ENCODE results near the gene BMP2K. TPM values are rescaled to one million over a fixed set of nuclear protein-coding genes. Genes with fewer than 3 reads are reported as not detected.
"Not testable (repeated sequence)": the region's sequence is repeated elsewhere in the genome, so short reads cannot be mapped to it uniquely, and the experiment has no call there.

BMP2K gene
- total RNA-seq, 1 experiment from 2014 or later = 53.5 TPM

DNA sequence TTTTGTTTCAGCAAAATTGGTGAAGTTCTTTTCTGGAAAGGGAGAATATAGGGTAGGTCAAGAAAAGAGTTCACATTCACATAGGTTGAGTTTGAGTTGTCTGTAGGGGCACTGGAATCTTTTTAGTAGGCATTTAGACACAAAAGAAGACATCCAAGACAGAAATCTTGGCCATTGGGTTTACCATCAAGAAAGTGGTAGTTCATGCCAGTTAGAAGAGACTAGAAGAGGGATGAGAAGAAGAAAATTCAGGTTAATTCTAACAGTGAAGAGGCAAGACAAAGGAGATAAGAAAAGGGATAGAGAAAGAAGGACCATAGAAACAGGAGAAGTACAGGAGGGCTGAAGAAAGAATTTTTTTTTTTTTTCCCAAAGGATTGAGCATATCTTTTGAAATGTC lies 123.2 kb downstream of the BMP2K start:
- DNase-seq (ENCODE audit: low read depth) = no peak
- in situ Hi-C loops (cut with HindIII; ENCODE audit: low pct_unique_long_range_greater_than_20kb, low sequenced_read_pairs) = no loop called here

- no peak for DNase-seq (ENCODE audit: low read depth)
- in situ Hi-C loops (cut with HindIII; ENCODE audit: low pct_unique_long_range_greater_than_20kb, low sequenced_read_pairs) = no loop called here
These were observed 125.7 kb downstream of the BMP2K start for GRCh38 chr4:78901882-78902281.

DNA sequence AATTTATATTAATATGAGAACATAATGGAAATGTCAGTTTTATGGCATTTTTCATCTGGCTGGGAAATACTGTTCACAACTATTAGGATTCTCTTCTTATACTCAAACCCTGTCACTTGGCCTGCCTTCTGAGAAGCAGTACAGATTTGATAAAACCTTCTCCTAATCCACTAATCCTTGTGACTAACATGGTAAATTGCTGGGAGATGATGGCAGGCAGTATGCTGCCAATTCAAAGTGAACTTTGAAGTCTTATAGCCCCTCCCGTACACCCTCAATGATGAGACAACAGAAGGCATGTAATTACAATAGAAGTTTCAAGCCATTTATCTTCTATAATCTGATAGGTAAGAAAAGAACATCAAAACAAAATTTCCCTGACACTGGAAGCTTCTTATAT lies 126.1 kb downstream of the BMP2K start:
- in situ Hi-C loops (cut with HindIII; ENCODE audit: low pct_unique_long_range_greater_than_20kb, low sequenced_read_pairs) = no loop called here

GRCh38 chr4:78904143-78904542 lies 128.0 kb downstream of the BMP2K start:
- in situ Hi-C loops (cut with HindIII; ENCODE audit: low pct_unique_long_range_greater_than_20kb, low sequenced_read_pairs) = no loop called here

More for the DNA sequence above, 126.1 kb downstream of the BMP2K start:
- no peak for DNase-seq (ENCODE audit: low read depth)

DNA sequence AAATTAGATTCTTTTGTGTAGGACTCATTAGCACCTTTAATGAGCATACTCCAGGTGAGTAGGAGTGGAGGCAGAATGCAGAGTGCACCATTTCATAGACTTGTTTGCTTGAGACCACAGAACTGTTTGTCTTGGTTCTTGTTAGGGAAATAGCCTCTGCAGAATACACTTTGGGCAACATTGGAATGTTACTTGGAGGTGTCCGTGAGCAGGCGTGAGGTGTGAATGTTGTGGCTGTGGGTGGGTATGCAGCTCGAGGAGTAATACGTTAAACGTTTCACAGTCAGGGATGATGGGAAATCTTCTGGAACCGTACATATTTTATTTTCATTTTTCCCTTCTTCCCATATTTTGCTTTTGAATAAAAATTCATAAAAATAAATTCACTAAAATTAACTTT lies 131.5 kb downstream of the BMP2K start:
- DNase-seq (ENCODE audit: low read depth) = no peak
- in situ Hi-C loops (cut with HindIII; ENCODE audit: low pct_unique_long_range_greater_than_20kb, low sequenced_read_pairs) = no loop called here

More at GRCh38 chr4:78904143-78904542, 128.0 kb downstream of the BMP2K start:
- no peak for DNase-seq (ENCODE audit: low read depth)

GRCh38 chr4:78908974-78909373 lies 132.8 kb downstream of the BMP2K start:
- in situ Hi-C loops (cut with HindIII; ENCODE audit: low pct_unique_long_range_greater_than_20kb, low sequenced_read_pairs); DNase-seq (ENCODE audit: low read depth): not testable (repeated sequence)

GRCh38 chr4:78910612-78911011 lies 134.5 kb downstream of the BMP2K start:
- DNase-seq (ENCODE audit: low read depth) = no peak
- in situ Hi-C loops (cut with HindIII; ENCODE audit: low pct_unique_long_range_greater_than_20kb, low sequenced_read_pairs) = no loop called here

DNA sequence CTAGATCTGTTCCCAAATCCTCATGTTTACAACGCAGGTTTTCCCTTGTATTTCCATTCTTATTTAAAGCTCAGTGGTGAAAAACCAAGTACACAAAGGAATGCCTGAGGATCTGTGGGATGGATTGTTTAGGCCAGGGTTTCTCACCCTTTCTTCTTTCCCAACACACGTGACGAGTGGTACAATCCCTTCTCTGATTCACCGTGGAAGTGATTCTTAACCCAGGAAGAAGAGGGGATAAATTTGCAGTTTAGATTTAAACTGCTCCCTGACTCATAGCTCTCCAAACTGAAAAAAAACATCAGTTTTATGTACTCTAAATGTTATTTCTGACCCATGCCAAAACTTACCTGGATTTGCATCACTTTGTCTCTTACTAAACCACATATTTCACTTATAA lies 146.1 kb downstream of the BMP2K start:
- DNase-seq (ENCODE audit: low read depth) = no peak
- in situ Hi-C loops (cut with HindIII; ENCODE audit: low pct_unique_long_range_greater_than_20kb, low sequenced_read_pairs) = no loop called here

GRCh38 chr4:78923464-78924312 lies 147.5 kb downstream of the BMP2K start:
- no peak for DNase-seq (ENCODE audit: low read depth)
- in situ Hi-C loops (cut with HindIII; ENCODE audit: low pct_unique_long_range_greater_than_20kb, low sequenced_read_pairs) = no loop called here

GRCh38 chr4:78926826-78927225 lies 150.7 kb downstream of the BMP2K start:
- in situ Hi-C loops (cut with HindIII; ENCODE audit: low pct_unique_long_range_greater_than_20kb, low sequenced_read_pairs) = no loop called here
- DNase-seq (ENCODE audit: low read depth) = no peak

DNA sequence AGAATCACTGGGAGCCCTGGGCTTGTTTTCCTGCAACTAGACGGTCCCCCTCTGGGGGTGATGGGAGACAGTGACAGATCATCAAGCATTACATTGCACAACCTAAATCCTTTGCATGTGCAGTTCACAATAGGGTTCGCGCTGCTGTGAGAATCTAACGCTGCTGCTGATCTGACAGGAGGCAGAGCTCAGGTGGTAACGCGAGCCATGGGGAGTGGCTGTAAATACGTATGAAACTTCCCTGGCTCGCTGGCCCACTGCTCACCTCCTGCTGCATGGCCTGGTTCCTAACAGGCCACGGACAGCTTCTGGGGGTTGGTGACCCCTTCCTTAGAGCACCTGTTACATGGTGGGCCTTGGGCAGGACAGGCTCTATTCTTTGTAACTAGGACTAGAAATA lies 152.7 kb downstream of the BMP2K start:
- in situ Hi-C loops (cut with HindIII; ENCODE audit: low pct_unique_long_range_greater_than_20kb, low sequenced_read_pairs) = no loop called here
- no peak for DNase-seq (ENCODE audit: low read depth)

GRCh38 chr4:78930016-78930629 lies 154.0 kb downstream of the BMP2K start:
- no peak for DNase-seq (ENCODE audit: low read depth)

DNA sequence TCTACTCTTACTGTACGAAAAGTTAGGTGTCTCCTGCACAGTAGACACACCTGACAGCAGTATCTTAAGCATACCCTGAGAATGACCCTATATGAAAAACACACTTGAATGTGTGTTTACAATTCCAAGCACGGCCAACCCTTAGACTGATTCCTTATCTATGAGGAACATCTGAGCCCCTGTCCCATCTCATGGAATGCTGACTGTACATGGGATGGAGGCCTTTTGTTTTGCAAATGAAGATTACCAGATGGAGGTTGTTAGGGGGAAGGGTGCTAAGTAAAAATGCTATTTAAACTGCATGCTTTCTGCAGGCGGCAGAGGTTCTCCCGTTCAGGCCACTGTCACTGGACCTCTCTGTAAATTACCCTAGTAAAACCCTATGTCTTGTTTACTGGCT lies 160.8 kb downstream of the BMP2K start:
- in situ Hi-C loops (cut with HindIII; ENCODE audit: low pct_unique_long_range_greater_than_20kb, low sequenced_read_pairs) = no loop called here
- no peak for DNase-seq (ENCODE audit: low read depth)

More at GRCh38 chr4:78930016-78930629, 154.0 kb downstream of the BMP2K start:
- in situ Hi-C loops (cut with HindIII; ENCODE audit: low pct_unique_long_range_greater_than_20kb, low sequenced_read_pairs) = no loop called here

- in situ Hi-C loops (cut with HindIII; ENCODE audit: low pct_unique_long_range_greater_than_20kb, low sequenced_read_pairs) = no loop called here
- peak; percentile 73 for DNase-seq (ENCODE audit: low read depth)
These were observed 161.7 kb downstream of the BMP2K start for GRCh38 chr4:78937837-78938236.

DNA sequence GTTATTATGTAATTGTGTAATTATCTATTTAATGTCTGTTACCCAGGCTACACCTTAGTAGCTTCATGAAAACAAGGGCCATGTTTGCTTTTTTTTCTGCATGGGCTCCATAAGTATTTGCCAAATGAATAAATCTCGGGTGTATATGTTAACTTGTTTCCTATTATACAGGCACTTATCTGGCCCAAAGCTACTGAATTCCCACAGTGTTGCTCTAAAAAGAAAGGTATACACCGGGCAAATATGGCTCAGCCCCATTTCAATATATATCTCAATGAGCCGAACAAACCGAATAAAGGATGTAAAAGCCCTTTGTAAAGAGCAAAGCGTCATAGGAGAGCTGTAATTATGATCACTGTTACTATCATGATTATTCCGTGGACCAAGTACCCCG lies 162.3 kb downstream of the BMP2K start:
- peak; percentile 21 for DNase-seq (ENCODE audit: low read depth)
- in situ Hi-C loops (cut with HindIII; ENCODE audit: low pct_unique_long_range_greater_than_20kb, low sequenced_read_pairs) = no loop called here

GRCh38 chr4:78938868-78939666 lies 162.9 kb downstream of the BMP2K start, which contains the start of gene PAQR3:
Gene PAQR3 (minus strand): TSS chr4:78939438. CDS start chr4:78939224, 214 bp downstream.
- DNase-seq (ENCODE audit: low read depth) = peak; percentile 82
- in situ Hi-C loops (cut with HindIII; ENCODE audit: low pct_unique_long_range_greater_than_20kb, low sequenced_read_pairs) = no loop called here

GRCh38 chr4:78939667-78940008 lies 163.5 kb downstream of the BMP2K start:
- in situ Hi-C loops (cut with HindIII; ENCODE audit: low pct_unique_long_range_greater_than_20kb, low sequenced_read_pairs) = no loop called here
- no peak for DNase-seq (ENCODE audit: low read depth)

- DNase-seq (ENCODE audit: low read depth) = no peak
- in situ Hi-C loops (cut with HindIII; ENCODE audit: low pct_unique_long_range_greater_than_20kb, low sequenced_read_pairs) = no loop called here
These were observed 164.6 kb downstream of the BMP2K start for GRCh38 chr4:78940752-78941151.

- in situ Hi-C loops (cut with HindIII; ENCODE audit: low pct_unique_long_range_greater_than_20kb, low sequenced_read_pairs) = no loop called here
- no peak for DNase-seq (ENCODE audit: low read depth)
These were observed 168.2 kb downstream of the BMP2K start for GRCh38 chr4:78944381-78944780.

Measured in Caki2 (cell line).